ENCODE data around the gene AKR1B15. TPM values are rescaled to one million over a fixed set of nuclear protein-coding genes. Genes with fewer than 3 reads are reported as not detected.
"Not testable (repeated sequence)": the region's sequence is repeated elsewhere in the genome, so short reads cannot be mapped to it uniquely, and the experiment has no call there.

Gene AKR1B15
- total RNA-seq, 1 experiment from 2014 or later = not detected

- BruUV-seq (replicated peaks) = no TSS peak
- no peaks in the 10 kb centered on the region for H3K9me3 ChIP-seq (ENCODE audit: low read depth, low read length, poor library complexity, severe bottlenecking)
- intact Hi-C loops (cut with micrococcal nuclease; ENCODE audit: unreplicated experiment) = no loop called here
- no peaks in the 10 kb centered on the region for H3K27me3 ChIP-seq (replicated peaks; ENCODE audit: insufficient read depth, low read depth, low read length, poor library complexity)
- TF ChIP-seq EZH2 (IDR thresholded peaks at IDR 0.05; ENCODE audit: borderline replicate concordance, low read depth, low read length, poor library complexity, severe bottlenecking) (no peak), CTCF (conservative IDR thresholded peaks at IDR 0.05; ENCODE audit: low read depth, low read length) (no peak)
- H3K4me3 ChIP-seq (ENCODE audit: low read depth, low read length, poor library complexity, severe bottlenecking) = no peak overlapping the region
- DNase-seq (ENCODE audit: low spot score) = no peak
- no peak overlapping the region for H3K27ac ChIP-seq (ENCODE audit: low read depth, low read length, poor library complexity, severe bottlenecking)
- no peaks in the 10 kb centered on the region for H3K36me3 ChIP-seq (ENCODE audit: insufficient read depth, low read length, poor library complexity, severe bottlenecking)
- POLR2A ChIA-PET (ENCODE audit: low non-redundant PET) = no interaction called here
- CTCF ChIA-PET = no interaction called here
- H3K4me1 ChIP-seq (ENCODE audit: insufficient read depth, low read length, poor library complexity, severe bottlenecking) = no peaks in the 10 kb centered on the region
Observed at GRCh38 chr7:134565643-134566136, 16.8 kb downstream of the AKR1B15 start.

GRCh38 chr7:134567368-134567767, 18.5 kb downstream of the AKR1B15 start:
- Histone ChIP-seq H3K4me1 (ENCODE audit: insufficient read depth, low read length, poor library complexity, severe bottlenecking) (no peaks in the 10 kb centered on the region), H3K36me3 (ENCODE audit: insufficient read depth, low read length, poor library complexity, severe bottlenecking) (no peaks in the 10 kb centered on the region), H3K9me3 (ENCODE audit: low read depth, low read length, poor library complexity, severe bottlenecking) (no peaks in the 10 kb centered on the region), H3K27me3 (replicated peaks; ENCODE audit: insufficient read depth, low read depth, low read length, poor library complexity) (no peaks in the 10 kb centered on the region), H3K4me3 (ENCODE audit: low read depth, low read length, poor library complexity, severe bottlenecking) (no peak overlapping the region), H3K27ac (ENCODE audit: low read depth, low read length, poor library complexity, severe bottlenecking) (no peak overlapping the region)
- BruUV-seq (replicated peaks) = no TSS peak
- no peak for TF ChIP-seq CTCF (conservative IDR thresholded peaks at IDR 0.05; ENCODE audit: low read depth, low read length)
- no peak for TF ChIP-seq EZH2 (IDR thresholded peaks at IDR 0.05; ENCODE audit: borderline replicate concordance, low read depth, low read length, poor library complexity, severe bottlenecking)
- ChIA-PET CTCF (no interaction called here), POLR2A (ENCODE audit: low non-redundant PET) (no interaction called here)
- intact Hi-C loops (cut with micrococcal nuclease; ENCODE audit: unreplicated experiment) = no loop called here
- DNase-seq (ENCODE audit: low spot score) = no peak

GRCh38 chr7:134569962-134570361, 21.1 kb downstream of the AKR1B15 start:
- POLR2A ChIA-PET (ENCODE audit: low non-redundant PET); H3K27me3 ChIP-seq (replicated peaks; ENCODE audit: insufficient read depth, low read depth, low read length, poor library complexity); BruUV-seq (replicated peaks); CTCF ChIA-PET; H3K4me1 ChIP-seq (ENCODE audit: insufficient read depth, low read length, poor library complexity, severe bottlenecking); H3K9me3 ChIP-seq (ENCODE audit: low read depth, low read length, poor library complexity, severe bottlenecking); H3K27ac ChIP-seq (ENCODE audit: low read depth, low read length, poor library complexity, severe bottlenecking); intact Hi-C loops (cut with micrococcal nuclease; ENCODE audit: unreplicated experiment); DNase-seq (ENCODE audit: low spot score); H3K36me3 ChIP-seq (ENCODE audit: insufficient read depth, low read length, poor library complexity, severe bottlenecking); H3K4me3 ChIP-seq (ENCODE audit: low read depth, low read length, poor library complexity, severe bottlenecking): not testable (repeated sequence)

- intact Hi-C loops (cut with micrococcal nuclease; ENCODE audit: unreplicated experiment) = no loop called here
- Histone ChIP-seq H3K4me3 (ENCODE audit: low read depth, low read length, poor library complexity, severe bottlenecking) (no peak overlapping the region), H3K27me3 (replicated peaks; ENCODE audit: insufficient read depth, low read depth, low read length, poor library complexity) (peaks cover 4% of the 10 kb centered on the region), H3K9me3 (ENCODE audit: low read depth, low read length, poor library complexity, severe bottlenecking) (no peaks in the 10 kb centered on the region), H3K4me1 (ENCODE audit: insufficient read depth, low read length, poor library complexity, severe bottlenecking) (no peaks in the 10 kb centered on the region), H3K27ac (ENCODE audit: low read depth, low read length, poor library complexity, severe bottlenecking) (no peak overlapping the region), H3K36me3 (ENCODE audit: insufficient read depth, low read length, poor library complexity, severe bottlenecking) (no peaks in the 10 kb centered on the region)
- BruUV-seq (replicated peaks) = no TSS peak
- no peak for DNase-seq (ENCODE audit: low spot score)
- POLR2A ChIA-PET (ENCODE audit: low non-redundant PET) = no interaction called here
- TF ChIP-seq EZH2 (IDR thresholded peaks at IDR 0.05; ENCODE audit: borderline replicate concordance, low read depth, low read length, poor library complexity, severe bottlenecking) (no peak), CTCF (conservative IDR thresholded peaks at IDR 0.05; ENCODE audit: low read depth, low read length) (no peak)
- CTCF ChIA-PET = no interaction called here
Observed at GRCh38 chr7:134571101-134571500, 22.2 kb downstream of the AKR1B15 start.

Data from A673 (cell line).